ENCODE data around the gene SYN1. TPM values are rescaled to one million over a fixed set of nuclear protein-coding genes. Genes with fewer than 3 reads are reported as not detected.

Gene SYN1
- total and polyA plus RNA-seq, 4 donors, result 0.09 to 2.5 (median 0.60) TPM

DNA sequence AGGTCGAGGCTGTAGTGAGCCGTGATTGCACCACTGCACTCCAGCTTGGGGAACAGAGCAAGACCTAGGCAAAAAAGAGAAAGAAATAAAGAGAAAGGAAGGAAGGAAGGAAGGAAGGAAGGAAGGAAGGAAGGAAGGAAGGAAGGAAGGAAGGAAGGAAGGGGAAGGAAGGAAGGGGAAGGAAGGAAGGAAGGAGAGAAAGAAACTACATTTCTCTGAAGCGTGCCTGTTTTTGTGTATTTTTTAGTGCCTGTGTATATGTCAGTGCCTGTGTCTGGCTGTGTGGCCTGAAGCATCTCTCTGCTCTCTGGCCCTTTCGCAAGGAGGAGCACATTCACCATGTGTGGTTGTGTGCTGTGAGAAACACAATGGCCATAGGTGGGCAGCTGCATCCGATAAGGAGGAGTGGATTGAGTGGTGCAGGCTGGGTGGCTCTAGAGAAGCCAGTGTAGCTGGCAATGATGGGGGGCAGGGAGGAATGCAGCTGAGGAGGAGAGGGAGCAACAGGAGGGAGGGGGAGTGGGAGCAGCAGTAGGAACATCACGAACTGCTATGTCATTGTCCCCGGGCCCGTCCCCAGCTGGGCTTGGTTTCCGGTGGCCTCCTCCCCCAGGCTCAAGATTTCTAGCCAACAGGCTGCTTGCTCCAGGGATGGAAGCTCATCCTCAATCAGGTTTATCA is 11.4 kb downstream of the SYN1 start:
- H3K9ac ChIP-seq (ENCODE audit: low read depth in 1 of 2, low read length in 2 of 2), result no peak overlapping the region
- WGBS, result 44% methylated on average over 9 of the region's 9 CpGs
- no peak for DNase-seq (ENCODE audit: low spot score)
- no peaks in the 10 kb centered on the region for H3K27me3 ChIP-seq (ENCODE audit: control insufficient read depth in 4 of 4, insufficient read depth in 4 of 4, low read length in 3 of 4)
- H3K36me3 ChIP-seq (ENCODE audit: control insufficient read depth in 4 of 4, insufficient read depth in 3 of 4, low read depth in 1 of 4, low read length in 3 of 4), result no peaks in the 10 kb centered on the region
- no peak overlapping the region for H3K27ac ChIP-seq (ENCODE audit: low read depth in 1 of 2, low read length in 2 of 2)
- H3K4me1 ChIP-seq (ENCODE audit: control insufficient read depth in 4 of 4, insufficient read depth in 4 of 4, low read length in 3 of 4), result no peaks in the 10 kb centered on the region
- no peaks in the 10 kb centered on the region for H3K9me3 ChIP-seq (ENCODE audit: control insufficient read depth in 4 of 4, low read length in 3 of 4)
- TF ChIP-seq, protein P1, sequence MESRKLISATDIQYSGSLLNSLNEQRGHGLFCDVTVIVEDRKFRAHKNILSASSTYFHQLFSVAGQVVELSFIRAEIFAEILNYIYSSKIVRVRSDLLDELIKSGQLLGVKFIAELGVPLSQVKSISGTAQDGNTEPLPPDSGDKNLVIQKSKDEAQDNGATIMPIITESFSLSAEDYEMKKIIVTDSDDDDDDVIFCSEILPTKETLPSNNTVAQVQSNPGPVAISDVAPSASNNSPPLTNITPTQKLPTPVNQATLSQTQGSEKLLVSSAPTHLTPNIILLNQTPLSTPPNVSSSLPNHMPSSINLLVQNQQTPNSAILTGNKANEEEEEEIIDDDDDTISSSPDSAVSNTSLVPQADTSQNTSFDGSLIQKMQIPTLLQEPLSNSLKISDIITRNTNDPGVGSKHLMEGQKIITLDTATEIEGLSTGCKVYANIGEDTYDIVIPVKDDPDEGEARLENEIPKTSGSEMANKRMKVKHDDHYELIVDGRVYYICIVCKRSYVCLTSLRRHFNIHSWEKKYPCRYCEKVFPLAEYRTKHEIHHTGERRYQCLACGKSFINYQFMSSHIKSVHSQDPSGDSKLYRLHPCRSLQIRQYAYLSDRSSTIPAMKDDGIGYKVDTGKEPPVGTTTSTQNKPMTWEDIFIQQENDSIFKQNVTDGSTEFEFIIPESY (IDR thresholded peaks at IDR 0.05), result no peak
- TF ChIP-seq ATF3 (IDR thresholded peaks at IDR 0.05), result no peak
- no peak for TF ChIP-seq RXRA (IDR thresholded peaks at IDR 0.05)
- TF ChIP-seq SP1 (IDR thresholded peaks at IDR 0.05), result no peak
- no peak for TF ChIP-seq FOXA1 (IDR thresholded peaks at IDR 0.05)
- no peak for TF ChIP-seq GABPA (IDR thresholded peaks at IDR 0.05 in 1 of 2, conservative IDR thresholded peaks at IDR 0.05 in 1 of 2)
- no peak for TF ChIP-seq JUND (IDR thresholded peaks at IDR 0.05)
- no peak for TF ChIP-seq CTCF (IDR thresholded peaks at IDR 0.05; ENCODE audit: low read depth, low read length, missing input control)
- TF ChIP-seq FOXA2 (IDR thresholded peaks at IDR 0.05), result no peak
- TF ChIP-seq EGR1 (IDR thresholded peaks at IDR 0.05; ENCODE audit: low read depth in 2 of 2), result no peak
- no peak for TF ChIP-seq MAX (IDR thresholded peaks at IDR 0.05)
- TF ChIP-seq RAD21 (IDR thresholded peaks at IDR 0.05), result no peak
- no peak for TF ChIP-seq TAF1 (conservative IDR thresholded peaks at IDR 0.05)
- TF ChIP-seq YY1 (IDR thresholded peaks at IDR 0.05), result no peak
- no peak for TF ChIP-seq HNF4G (IDR thresholded peaks at IDR 0.05)
- no peak for TF ChIP-seq HNF4A (conservative IDR thresholded peaks at IDR 0.05)
- no peak overlapping the region for H3K4me3 ChIP-seq (ENCODE audit: low read depth in 1 of 3, low read length in 3 of 3)

DNA sequence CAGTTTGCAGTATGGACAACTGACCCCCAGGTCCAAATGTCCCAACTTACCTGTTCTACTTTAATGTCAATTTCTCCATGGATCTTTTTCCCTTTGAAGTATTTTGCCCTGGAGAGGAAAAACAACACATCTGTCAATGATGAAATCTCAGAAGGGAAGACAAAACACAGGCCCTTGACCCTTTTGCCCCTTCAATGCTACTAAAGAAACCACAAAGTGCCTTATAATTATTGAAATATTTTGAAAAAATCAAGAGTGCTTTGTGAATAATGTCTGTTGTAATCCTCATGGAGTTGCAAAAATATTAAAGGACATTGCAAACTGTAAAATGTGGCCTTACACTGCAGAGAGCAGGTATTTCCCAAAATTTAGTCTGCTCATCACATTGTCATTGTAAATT is 12.6 kb downstream of the SYN1 start:
- DNase-seq (ENCODE audit: low spot score), result no peak
- H3K36me3 ChIP-seq (ENCODE audit: control insufficient read depth in 4 of 4, insufficient read depth in 3 of 4, low read depth in 1 of 4, low read length in 3 of 4), result no peaks in the 10 kb centered on the region
- H3K4me3 ChIP-seq (ENCODE audit: low read depth in 1 of 3, low read length in 3 of 3), result no peak overlapping the region
- TF ChIP-seq RXRA (IDR thresholded peaks at IDR 0.05) (no peak), FOXA2 (IDR thresholded peaks at IDR 0.05) (no peak), TAF1 (conservative IDR thresholded peaks at IDR 0.05) (no peak), REST (IDR thresholded peaks at IDR 0.05) (no peak), CTCF (IDR thresholded peaks at IDR 0.05; ENCODE audit: low read depth, low read length, missing input control) (no peak), SP1 (IDR thresholded peaks at IDR 0.05) (no peak), GABPA (IDR thresholded peaks at IDR 0.05 in 1 of 2, conservative IDR thresholded peaks at IDR 0.05 in 1 of 2) (no peak), YY1 (IDR thresholded peaks at IDR 0.05) (no peak), RAD21 (IDR thresholded peaks at IDR 0.05) (no peak)
- H3K27ac ChIP-seq (ENCODE audit: low read depth in 1 of 2, low read length in 2 of 2), result no peak overlapping the region
- no peaks in the 10 kb centered on the region for H3K27me3 ChIP-seq (ENCODE audit: control insufficient read depth in 4 of 4, insufficient read depth in 4 of 4, low read length in 3 of 4)
- no peaks in the 10 kb centered on the region for H3K4me1 ChIP-seq (ENCODE audit: control insufficient read depth in 4 of 4, insufficient read depth in 4 of 4, low read length in 3 of 4)
- no peaks in the 10 kb centered on the region for H3K9me3 ChIP-seq (ENCODE audit: control insufficient read depth in 4 of 4, low read length in 3 of 4)
- no peak overlapping the region for H3K9ac ChIP-seq (ENCODE audit: low read depth in 1 of 2, low read length in 2 of 2)
